Loucy (cell line): ENCODE results near the gene MYOT.

ENCODE experiments used
- EZH2phosphoT487 ChIP-seq: fragments of 200-600 bp; IDR thresholded peaks from 2 replicates; pipeline ENCODE4 v1.6.1; 2018; ENCODE audit warnings: antibody characterized with exemption, mild to moderate bottlenecking, moderate library complexity, borderline replicate concordance
- TF ChIP-seq, protein P1 (sequence below): fragments of 200-600 bp; sonication (generic); conservative IDR thresholded peaks from 2 replicates; pipeline ENCODE4 v1.5.1; 2014; ENCODE audit warnings: mild to moderate bottlenecking, antibody characterized with exemption, low read length

DNA sequence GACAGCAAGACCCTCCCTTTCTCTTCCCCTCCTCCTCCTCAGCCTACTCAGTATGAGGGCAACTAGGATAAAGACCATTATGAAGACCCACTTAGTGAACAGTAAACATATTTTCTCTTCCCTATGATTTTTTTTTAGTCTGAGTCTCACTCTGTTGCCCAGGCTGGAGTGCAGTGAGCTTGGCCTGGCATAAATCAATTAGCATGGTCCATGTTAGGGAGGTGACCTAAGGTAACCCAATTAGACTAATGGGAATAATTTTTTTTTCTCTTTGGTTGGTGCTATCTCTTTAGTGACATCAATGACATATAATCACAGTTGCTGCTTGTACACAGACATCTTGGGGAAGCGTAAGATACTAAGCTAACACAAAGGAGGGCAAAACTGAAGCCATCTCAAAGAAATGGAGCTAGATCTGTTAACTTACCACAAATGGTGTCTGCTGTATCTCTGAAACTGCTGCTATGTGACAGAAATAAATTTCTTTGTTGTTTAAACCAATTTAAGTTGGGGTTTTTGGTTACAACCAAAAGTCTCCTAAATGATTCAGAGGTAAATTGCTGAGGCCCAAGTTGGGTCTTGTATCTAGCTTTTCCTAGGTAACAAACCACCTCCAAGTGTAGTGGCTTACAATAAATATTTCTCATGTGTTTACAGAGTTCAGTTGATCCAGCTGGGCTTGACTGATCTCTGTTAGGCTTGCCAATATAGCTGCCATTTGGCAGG is 34.9 kb downstream of the MYOT start:
- TF ChIP-seq, protein P1, sequence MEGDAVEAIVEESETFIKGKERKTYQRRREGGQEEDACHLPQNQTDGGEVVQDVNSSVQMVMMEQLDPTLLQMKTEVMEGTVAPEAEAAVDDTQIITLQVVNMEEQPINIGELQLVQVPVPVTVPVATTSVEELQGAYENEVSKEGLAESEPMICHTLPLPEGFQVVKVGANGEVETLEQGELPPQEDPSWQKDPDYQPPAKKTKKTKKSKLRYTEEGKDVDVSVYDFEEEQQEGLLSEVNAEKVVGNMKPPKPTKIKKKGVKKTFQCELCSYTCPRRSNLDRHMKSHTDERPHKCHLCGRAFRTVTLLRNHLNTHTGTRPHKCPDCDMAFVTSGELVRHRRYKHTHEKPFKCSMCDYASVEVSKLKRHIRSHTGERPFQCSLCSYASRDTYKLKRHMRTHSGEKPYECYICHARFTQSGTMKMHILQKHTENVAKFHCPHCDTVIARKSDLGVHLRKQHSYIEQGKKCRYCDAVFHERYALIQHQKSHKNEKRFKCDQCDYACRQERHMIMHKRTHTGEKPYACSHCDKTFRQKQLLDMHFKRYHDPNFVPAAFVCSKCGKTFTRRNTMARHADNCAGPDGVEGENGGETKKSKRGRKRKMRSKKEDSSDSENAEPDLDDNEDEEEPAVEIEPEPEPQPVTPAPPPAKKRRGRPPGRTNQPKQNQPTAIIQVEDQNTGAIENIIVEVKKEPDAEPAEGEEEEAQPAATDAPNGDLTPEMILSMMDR, result no peak
- TF ChIP-seq EZH2phosphoT487, result no peak
